ENCODE results near the gene PAK6. TPM values are rescaled to one million over a fixed set of nuclear protein-coding genes. Genes with fewer than 3 reads are reported as not detected.

The PAK6 gene
- total and polyA plus RNA-seq, 9 of the 15 experiments (the other 6 are each of a cell fraction or from before 2014, with no cell fraction given) = 0.03 to 0.74 (median 0.16) TPM; not detected in 2

DNA sequence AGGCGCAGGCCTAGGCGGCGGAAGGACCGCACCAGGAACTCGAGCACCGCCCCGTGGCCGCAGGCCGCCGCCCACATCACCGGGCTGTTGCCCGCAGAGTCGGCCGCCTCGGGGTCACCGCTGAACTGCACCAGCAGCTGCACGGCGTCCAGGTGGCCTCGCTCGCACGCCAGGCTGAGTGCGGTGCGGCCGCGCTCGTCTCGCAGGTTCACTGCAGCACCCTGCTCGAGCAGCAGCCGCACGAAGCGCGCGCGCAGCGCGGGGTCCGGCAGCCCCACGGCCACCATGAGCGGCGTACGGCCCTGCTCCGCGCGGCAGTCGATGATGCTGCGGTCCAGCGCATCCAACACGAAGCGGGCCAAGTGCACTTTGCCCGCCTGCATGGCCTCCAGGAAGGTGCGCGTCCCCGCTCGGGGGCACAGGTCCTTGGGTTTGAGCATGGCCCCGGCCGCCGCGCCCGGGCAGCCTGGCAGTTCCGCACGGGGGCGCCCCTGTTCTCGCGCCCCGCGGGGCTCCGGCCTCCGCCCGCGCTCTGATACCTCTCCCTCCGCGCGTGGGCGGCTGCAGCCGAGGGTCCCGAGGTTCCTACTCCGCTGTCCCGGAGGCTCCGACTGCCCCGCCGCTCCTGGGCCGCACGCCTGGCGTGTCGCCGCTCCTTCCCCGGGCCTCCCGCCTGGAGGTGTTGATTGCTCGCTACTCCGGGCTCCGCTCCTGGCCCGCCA lies 43.4 kb downstream of the PAK6 start (continued):
- no peak for TF ChIP-seq FOXK1 (CRISPR knock-in tag; IDR thresholded peaks at IDR 0.05; ENCODE audit: borderline replicate concordance)
- peak; percentile 76; the same call in 1 of the 2 replicates for TF ChIP-seq SAFB (IDR thresholded peaks at IDR 0.05; ENCODE audit: borderline replicate concordance, low read depth, low read length)
- TF ChIP-seq RBM15 (IDR thresholded peaks at IDR 0.05; ENCODE audit: insufficient read depth, low read length) = no peak
- no peak for TF ChIP-seq NR2F6 (CRISPR knock-in tag; IDR thresholded peaks at IDR 0.05)
- TF ChIP-seq ARHGAP35 (IDR thresholded peaks at IDR 0.05; ENCODE audit: partially characterized antibody) = no peak
- TF ChIP-seq ZNF76 (CRISPR knock-in tag; IDR thresholded peaks at IDR 0.05; ENCODE audit: borderline replicate concordance) = no peak
- TF ChIP-seq, protein P1, sequence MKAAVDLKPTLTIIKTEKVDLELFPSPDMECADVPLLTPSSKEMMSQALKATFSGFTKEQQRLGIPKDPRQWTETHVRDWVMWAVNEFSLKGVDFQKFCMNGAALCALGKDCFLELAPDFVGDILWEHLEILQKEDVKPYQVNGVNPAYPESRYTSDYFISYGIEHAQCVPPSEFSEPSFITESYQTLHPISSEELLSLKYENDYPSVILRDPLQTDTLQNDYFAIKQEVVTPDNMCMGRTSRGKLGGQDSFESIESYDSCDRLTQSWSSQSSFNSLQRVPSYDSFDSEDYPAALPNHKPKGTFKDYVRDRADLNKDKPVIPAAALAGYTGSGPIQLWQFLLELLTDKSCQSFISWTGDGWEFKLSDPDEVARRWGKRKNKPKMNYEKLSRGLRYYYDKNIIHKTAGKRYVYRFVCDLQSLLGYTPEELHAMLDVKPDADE (conservative IDR thresholded peaks at IDR 0.05; ENCODE audit: control insufficient read depth, low read depth, low read length) = no peak
- TF ChIP-seq L3MBTL2 (IDR thresholded peaks at IDR 0.05) = peak; percentile 94
- TF ChIP-seq NFATC3 (IDR thresholded peaks at IDR 0.05) = no peak
- TF ChIP-seq CHD4 (IDR thresholded peaks at IDR 0.05; ENCODE audit: insufficient read depth, insufficient replicate concordance, low read depth, low read length, poor library complexity, severe bottlenecking) = no peak
- TF ChIP-seq YBX1 (IDR thresholded peaks at IDR 0.05) = no peak
- TF ChIP-seq, protein P2, sequence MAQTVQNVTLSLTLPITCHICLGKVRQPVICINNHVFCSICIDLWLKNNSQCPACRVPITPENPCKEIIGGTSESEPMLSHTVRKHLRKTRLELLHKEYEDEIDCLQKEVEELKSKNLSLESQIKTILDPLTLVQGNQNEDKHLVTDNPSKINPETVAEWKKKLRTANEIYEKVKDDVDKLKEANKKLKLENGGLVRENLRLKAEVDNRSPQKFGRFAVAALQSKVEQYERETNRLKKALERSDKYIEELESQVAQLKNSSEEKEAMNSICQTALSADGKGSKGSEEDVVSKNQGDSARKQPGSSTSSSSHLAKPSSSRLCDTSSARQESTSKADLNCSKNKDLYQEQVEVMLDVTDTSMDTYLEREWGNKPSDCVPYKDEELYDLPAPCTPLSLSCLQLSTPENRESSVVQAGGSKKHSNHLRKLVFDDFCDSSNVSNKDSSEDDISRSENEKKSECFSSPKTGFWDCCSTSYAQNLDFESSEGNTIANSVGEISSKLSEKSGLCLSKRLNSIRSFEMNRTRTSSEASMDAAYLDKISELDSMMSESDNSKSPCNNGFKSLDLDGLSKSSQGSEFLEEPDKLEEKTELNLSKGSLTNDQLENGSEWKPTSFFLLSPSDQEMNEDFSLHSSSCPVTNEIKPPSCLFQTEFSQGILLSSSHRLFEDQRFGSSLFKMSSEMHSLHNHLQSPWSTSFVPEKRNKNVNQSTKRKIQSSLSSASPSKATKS (CRISPR knock-in tag; IDR thresholded peaks at IDR 0.05) = no peak
- TF ChIP-seq, protein P3, sequence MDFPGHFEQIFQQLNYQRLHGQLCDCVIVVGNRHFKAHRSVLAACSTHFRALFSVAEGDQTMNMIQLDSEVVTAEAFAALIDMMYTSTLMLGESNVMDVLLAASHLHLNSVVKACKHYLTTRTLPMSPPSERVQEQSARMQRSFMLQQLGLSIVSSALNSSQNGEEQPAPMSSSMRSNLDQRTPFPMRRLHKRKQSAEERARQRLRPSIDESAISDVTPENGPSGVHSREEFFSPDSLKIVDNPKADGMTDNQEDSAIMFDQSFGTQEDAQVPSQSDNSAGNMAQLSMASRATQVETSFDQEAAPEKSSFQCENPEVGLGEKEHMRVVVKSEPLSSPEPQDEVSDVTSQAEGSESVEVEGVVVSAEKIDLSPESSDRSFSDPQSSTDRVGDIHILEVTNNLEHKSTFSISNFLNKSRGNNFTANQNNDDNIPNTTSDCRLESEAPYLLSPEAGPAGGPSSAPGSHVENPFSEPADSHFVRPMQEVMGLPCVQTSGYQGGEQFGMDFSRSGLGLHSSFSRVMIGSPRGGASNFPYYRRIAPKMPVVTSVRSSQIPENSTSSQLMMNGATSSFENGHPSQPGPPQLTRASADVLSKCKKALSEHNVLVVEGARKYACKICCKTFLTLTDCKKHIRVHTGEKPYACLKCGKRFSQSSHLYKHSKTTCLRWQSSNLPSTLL (IDR thresholded peaks at IDR 0.05) = no peak
- TF ChIP-seq ZNF584 (CRISPR knock-in tag; IDR thresholded peaks at IDR 0.05; ENCODE audit: low read depth) = no peak
- no peak for TF ChIP-seq ATF1 (CRISPR knock-in tag; IDR thresholded peaks at IDR 0.05)
- TF ChIP-seq ATF1 (tag; IDR thresholded peaks at IDR 0.05) = peak; percentile 45; the same call in 1 of the 2 replicates
- no peak for TF ChIP-seq RUNX1 (IDR thresholded peaks at IDR 0.05; ENCODE audit: low read depth)
- peak; percentile 99 for TF ChIP-seq ZBTB1 (CRISPR knock-in tag; IDR thresholded peaks at IDR 0.05; ENCODE audit: borderline replicate concordance, low read depth)
- TF ChIP-seq NR3C1 (CRISPR knock-in tag; IDR thresholded peaks at IDR 0.05) = peak; percentile 87
- no peak for TF ChIP-seq HIVEP1 (CRISPR knock-in tag; IDR thresholded peaks at IDR 0.05)
- TF ChIP-seq, protein P4, sequence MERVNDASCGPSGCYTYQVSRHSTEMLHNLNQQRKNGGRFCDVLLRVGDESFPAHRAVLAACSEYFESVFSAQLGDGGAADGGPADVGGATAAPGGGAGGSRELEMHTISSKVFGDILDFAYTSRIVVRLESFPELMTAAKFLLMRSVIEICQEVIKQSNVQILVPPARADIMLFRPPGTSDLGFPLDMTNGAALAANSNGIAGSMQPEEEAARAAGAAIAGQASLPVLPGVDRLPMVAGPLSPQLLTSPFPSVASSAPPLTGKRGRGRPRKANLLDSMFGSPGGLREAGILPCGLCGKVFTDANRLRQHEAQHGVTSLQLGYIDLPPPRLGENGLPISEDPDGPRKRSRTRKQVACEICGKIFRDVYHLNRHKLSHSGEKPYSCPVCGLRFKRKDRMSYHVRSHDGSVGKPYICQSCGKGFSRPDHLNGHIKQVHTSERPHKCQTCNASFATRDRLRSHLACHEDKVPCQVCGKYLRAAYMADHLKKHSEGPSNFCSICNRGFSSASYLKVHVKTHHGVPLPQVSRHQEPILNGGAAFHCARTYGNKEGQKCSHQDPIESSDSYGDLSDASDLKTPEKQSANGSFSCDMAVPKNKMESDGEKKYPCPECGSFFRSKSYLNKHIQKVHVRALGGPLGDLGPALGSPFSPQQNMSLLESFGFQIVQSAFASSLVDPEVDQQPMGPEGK (CRISPR knock-in tag; IDR thresholded peaks at IDR 0.05; ENCODE audit: borderline replicate concordance) = no peak
- no peak for TF ChIP-seq XRCC3 (IDR thresholded peaks at IDR 0.05)

Measured in K562 (cell line).